Measurements from ENCODE around the gene SNX24. TPM values are rescaled to one million over a fixed set of nuclear protein-coding genes. Genes with fewer than 3 reads are reported as not detected.

The SNX24 gene
- total RNA-seq, 4 donors from 2014 or later, result 13.3 to 21.5 (median 17.9) TPM

DNA sequence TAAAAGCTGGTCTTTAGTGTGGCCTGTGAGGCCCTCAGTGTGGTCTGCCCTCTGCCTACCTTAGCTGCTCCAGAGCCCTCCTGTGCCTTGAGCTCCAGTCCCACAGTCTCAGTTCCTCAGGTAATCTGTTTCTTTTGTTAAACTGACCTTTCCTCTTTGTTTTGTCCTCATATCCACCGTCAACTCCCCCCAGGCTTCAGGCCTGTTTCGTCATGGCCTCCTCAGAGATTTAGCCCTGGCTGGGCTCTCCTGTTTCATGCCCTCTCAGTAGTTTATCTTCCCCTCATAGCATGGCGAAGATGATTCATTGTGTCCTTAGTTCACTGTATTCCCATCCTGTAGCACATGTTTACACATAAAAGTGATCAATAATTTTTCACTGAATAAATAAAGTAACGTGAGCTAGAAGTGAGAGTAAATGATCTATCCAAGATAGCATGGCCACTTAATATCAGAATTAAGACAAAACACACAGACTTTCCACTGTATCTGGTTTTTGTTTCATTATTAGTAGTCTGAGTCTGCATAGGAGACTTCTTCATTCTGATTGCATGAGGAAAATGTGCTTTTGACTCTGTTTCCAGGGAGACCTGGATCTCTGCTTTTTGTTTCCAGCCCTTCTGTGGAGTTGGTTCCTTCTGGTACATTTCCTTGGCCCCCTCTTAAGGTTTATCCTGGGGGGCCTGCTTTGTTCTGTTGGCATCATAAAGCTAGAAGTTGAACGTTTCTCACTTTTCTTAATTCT is 70.5 kb downstream of the SNX24 start:
- DNase-seq (ENCODE audit: low spot score) (no peak), ATAC-seq (ENCODE audit: low FRiP score) (no peak)
- TF ChIP-seq, protein P1, sequence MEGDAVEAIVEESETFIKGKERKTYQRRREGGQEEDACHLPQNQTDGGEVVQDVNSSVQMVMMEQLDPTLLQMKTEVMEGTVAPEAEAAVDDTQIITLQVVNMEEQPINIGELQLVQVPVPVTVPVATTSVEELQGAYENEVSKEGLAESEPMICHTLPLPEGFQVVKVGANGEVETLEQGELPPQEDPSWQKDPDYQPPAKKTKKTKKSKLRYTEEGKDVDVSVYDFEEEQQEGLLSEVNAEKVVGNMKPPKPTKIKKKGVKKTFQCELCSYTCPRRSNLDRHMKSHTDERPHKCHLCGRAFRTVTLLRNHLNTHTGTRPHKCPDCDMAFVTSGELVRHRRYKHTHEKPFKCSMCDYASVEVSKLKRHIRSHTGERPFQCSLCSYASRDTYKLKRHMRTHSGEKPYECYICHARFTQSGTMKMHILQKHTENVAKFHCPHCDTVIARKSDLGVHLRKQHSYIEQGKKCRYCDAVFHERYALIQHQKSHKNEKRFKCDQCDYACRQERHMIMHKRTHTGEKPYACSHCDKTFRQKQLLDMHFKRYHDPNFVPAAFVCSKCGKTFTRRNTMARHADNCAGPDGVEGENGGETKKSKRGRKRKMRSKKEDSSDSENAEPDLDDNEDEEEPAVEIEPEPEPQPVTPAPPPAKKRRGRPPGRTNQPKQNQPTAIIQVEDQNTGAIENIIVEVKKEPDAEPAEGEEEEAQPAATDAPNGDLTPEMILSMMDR (IDR thresholded peaks at IDR 0.05), result no peak

DNA sequence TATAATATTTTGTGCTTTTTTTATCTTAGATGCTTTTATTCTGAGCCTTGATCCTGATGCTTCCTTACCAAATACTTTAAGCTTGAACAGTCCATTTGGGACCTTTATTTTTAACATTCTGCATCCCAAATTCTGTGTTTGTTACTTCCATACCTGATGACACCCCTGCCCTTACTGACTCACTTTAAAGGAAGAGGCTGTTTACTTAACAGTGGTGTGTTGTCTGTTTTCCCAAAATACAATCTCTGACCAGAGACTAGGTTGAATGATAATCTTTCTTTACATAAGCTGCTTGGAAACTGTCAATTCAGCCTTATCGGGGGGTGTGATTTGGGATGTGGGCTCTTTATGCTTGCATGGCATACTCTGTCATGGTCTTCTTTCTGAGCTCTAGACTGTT is 71.1 kb downstream of the SNX24 start:
- DNase-seq (ENCODE audit: low spot score), result no peak
- TF ChIP-seq, protein P1 (IDR thresholded peaks at IDR 0.05), result no peak
- ATAC-seq (ENCODE audit: low FRiP score), result no peak

DNA sequence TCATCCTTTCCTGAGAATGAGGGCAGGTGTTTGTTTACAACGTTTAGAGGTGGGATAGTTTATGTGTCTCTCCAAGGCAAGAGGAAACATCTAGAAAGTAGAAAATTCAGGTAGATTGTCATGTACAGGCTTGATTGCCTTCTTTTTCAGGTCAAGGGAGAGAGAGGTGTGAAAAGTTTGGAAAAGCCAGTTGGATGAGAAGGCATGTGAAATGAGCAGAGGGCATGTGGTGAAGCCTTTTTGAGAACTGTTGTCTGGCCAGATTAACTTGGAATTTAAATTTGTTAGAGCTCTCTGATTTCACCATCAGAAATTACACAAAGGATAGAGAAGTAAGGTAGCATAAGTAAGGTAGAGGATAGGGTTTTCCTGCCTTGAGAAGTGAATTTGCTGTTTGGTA is 74.6 kb downstream of the SNX24 start:
- TF ChIP-seq, protein P1 (IDR thresholded peaks at IDR 0.05), result no peak
- DNase-seq (ENCODE audit: low spot score) (no peak), ATAC-seq (ENCODE audit: low FRiP score) (no peak)

DNA sequence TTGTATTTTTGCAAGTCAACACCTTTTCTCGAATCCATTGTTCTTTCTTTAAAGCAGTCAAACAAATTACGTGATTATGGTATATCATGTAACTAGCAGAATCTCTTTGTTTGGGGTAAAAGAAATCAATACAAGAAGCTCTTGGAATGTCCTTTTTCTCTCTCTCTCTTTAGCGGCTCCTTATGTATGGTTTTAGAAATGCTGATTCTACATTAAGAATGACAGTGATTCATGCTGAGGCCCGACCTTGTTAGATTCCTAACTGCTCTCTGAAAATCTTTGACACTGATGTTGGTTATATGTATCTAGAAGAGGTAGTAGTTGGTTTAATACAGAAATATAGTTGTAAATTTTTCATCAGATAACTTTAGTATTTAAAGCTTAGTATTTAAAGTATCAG is 76.4 kb downstream of the SNX24 start:
- DNase-seq (ENCODE audit: low spot score) (no peak), ATAC-seq (ENCODE audit: low FRiP score) (no peak)
- TF ChIP-seq, protein P1 (IDR thresholded peaks at IDR 0.05), result no peak

DNA sequence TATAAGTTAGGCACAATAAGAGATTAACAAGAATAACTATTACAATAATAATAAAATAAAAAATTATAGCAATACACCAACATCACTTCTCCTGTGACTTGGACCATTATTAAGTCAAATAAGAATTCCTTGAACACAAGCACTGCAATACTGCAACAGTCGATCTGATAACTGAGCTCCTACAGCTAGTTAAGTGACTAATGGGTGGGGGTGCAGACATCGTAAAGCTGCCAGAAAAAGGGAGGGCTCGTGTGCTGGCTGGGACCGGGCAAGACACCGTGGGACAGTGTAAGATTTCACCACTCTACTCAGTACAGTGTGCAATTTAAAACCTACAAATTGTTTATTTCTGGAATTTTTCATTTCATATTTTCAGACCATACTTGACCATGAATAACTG is 78.8 kb downstream of the SNX24 start:
- TF ChIP-seq, protein P1 (IDR thresholded peaks at IDR 0.05), result no peak
- DNase-seq (ENCODE audit: low spot score), result no peak
- ATAC-seq (ENCODE audit: low FRiP score), result no peak

DNA sequence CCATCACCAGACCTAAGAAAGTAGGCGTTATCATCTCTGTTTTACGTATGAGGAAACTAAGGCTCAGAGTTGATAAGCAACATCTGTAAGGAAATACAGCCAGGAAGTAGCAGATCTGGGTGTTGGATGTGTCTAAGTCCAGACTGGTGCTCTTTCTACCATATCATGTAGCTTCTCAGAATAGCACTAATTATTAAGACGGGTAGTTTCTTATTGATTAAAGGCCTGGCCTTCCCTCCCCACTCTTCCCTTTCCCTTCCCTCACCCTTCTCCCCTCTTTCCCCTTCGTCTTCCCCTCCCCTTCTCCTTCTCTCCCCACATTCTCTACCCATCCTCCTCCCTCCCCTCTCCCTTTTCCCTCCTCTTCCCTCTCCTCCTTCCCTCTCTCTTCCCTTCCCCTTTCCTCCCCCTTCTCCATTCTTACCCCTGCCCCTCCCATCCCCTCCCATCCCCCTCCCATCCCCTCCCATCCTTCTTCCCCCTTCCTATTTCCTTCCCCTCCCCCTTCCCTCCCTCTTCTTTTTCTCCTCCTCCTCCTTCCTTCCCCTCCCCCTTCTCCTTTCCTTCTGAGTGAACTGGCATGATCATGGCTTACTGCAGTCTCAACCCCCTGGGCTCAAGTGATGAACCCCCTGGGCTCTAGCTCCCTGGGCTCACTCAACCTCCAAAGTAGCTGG is 79.4 kb downstream of the SNX24 start:
- ATAC-seq (ENCODE audit: low FRiP score) (no peak), DNase-seq (ENCODE audit: low spot score) (no peak)
- TF ChIP-seq, protein P1 (IDR thresholded peaks at IDR 0.05), result no peak

DNA sequence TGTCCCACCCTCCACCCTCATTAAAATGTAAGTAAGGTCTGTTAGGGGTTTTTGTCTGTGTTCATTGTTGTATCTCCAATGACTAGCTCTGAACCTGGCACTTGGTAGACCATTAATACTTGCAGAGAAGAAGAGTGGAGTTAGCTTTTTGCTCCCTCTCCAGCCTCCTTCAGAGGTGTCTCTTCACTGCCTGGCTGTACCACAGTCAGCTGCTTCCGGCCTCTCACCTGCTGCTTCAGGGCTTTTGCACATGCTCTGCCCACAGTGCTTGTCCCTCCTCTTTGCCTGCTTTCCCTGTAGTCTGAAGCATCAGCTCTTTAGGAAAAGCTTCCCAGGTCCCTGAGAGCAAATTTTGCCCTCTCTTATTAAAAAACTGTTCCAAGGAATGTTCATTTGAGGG is 83.6 kb downstream of the SNX24 start:
- TF ChIP-seq, protein P1 (IDR thresholded peaks at IDR 0.05), result no peak
- DNase-seq (ENCODE audit: low spot score) (no peak), ATAC-seq (ENCODE audit: low FRiP score) (no peak)

All from omental fat pad (tissue), 4 donors.